H1 (cell line): ENCODE measurements around the gene DNAAF8. TPM values are rescaled to one million over a fixed set of nuclear protein-coding genes. Genes with fewer than 3 reads are reported as not detected.

Experiments used
- BCL11A ChIP-seq, 2 experiments: IDR thresholded peaks; one replicate each; pipeline ENCODE4 v1.6.1; 2011; ENCODE audit warnings: low read depth in 2 of 2, low read length in 2 of 2, mild to moderate bottlenecking in 2 of 2
- EP300 ChIP-seq, 2 experiments: IDR thresholded peaks; 1 replicate in 1 of 2; 2 replicates in 1 of 2; pipeline ENCODE4 v1.6.1; 2011 to 2012; ENCODE audit warnings: low read depth in 2 of 2, low read length in 2 of 2, mild to moderate bottlenecking in 2 of 2, borderline replicate concordance in 1 of 2, inconsistent platforms in 1 of 2, moderate library complexity in 1 of 2
- KDM4A ChIP-seq: IDR thresholded peaks from one replicate; pipeline ENCODE4 v1.7.1; 2012; ENCODE audit warnings: low read depth, mild to moderate bottlenecking, moderate library complexity, low read length, inconsistent platforms; ENCODE audit not compliant: severe bottlenecking
- SP4 ChIP-seq: IDR thresholded peaks from 2 replicates; pipeline ENCODE4 v1.6.1; 2012; ENCODE audit warnings: low read length, inconsistent platforms
- ZNF274 ChIP-seq: IDR thresholded peaks from 2 replicates; pipeline ENCODE4 v1.7.0; 2012; ENCODE audit warnings: low read length, borderline replicate concordance; ENCODE audit errors: extremely low read depth
- polyA plus RNA-seq, 7 experiments: library from polyadenylated mRNA; depleted of rRNA in 3 of 7; stranded (reverse) in 5 of 7; unstranded in 2 of 7; fragments of >200 nt in 5 of 7; fragments of 200-250 nt in 2 of 7; gene quantifications; 1 replicate in 5 of 7; 2 replicates in 1 of 7; 4 replicates in 1 of 7; pipeline versions ENCODE4 v1.2.1 to v1.2.3, GENCODE V29; 2011 to 2013; ENCODE audit warnings: missing spikeins in 2 of 7, mixed read lengths in 2 of 7
- total RNA-seq: library from RNA; stranded (reverse); fragmentation: NEBNext Ultra II Directional; extraction: Animal tissue kit (Norgen Biotek cat#: 25700); gene quantifications from 2 replicates; pipeline ENCODE4 v1.2.1, GENCODE V29; 2021
- TF ChIP-seq, protein P1 (sequence below): IDR thresholded peaks from 2 replicates; pipeline ENCODE4 v1.6.1; 2012; ENCODE audit warnings: inconsistent platforms
- TF ChIP-seq, protein P2 (sequence below): IDR thresholded peaks from 2 replicates; pipeline ENCODE4 v1.6.1; 2012; ENCODE audit warnings: low read length, inconsistent platforms

Gene DNAAF8
- total and polyA plus RNA-seq, 2 of the 8 experiments (the other 6 are each of a cell fraction or from before 2014, with no cell fraction given): 0.39 TPM; not detected in 1

DNA sequence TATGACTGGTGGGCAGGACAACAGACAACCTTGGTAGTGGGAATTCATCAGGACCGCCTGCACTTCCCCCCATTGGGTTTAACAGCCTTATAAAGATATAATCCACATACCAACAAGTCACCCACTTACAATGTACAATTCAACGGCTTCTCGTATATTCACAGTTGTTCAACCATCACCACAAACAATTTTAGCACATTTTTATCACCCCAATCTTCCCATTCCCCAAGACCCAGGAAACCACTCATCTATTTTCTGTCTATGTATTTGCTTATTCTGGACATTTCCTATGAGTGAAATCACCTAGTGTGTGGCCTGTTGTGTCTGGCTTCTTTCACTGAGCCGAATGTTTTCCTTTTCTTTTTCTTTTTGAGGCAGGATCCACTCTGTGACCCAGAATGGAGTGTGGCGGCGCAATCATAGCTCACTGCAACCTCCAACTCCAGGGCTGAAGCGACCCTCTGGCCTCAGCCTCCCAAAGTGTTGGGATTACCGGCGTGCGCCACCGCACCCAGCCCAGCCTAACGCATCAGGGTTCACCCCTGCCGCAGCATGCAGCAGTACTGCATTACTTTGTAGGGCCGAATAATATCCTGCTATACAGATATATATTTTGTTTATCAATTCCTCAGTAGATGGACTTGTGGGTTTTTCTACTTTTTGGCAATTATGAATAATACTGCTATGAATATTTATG, 11.1 kb upstream of the DNAAF8 start (continued):
- TF ChIP-seq KDM4A: no peak
- TF ChIP-seq EP300 (IDR thresholded peaks at IDR 0.05; ENCODE audit: borderline replicate concordance in 1 of 2, low read depth in 2 of 2, low read length in 2 of 2): no peak
- TF ChIP-seq, protein P1, sequence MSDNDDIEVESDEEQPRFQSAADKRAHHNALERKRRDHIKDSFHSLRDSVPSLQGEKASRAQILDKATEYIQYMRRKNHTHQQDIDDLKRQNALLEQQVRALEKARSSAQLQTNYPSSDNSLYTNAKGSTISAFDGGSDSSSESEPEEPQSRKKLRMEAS: no peak
- TF ChIP-seq, protein P2, sequence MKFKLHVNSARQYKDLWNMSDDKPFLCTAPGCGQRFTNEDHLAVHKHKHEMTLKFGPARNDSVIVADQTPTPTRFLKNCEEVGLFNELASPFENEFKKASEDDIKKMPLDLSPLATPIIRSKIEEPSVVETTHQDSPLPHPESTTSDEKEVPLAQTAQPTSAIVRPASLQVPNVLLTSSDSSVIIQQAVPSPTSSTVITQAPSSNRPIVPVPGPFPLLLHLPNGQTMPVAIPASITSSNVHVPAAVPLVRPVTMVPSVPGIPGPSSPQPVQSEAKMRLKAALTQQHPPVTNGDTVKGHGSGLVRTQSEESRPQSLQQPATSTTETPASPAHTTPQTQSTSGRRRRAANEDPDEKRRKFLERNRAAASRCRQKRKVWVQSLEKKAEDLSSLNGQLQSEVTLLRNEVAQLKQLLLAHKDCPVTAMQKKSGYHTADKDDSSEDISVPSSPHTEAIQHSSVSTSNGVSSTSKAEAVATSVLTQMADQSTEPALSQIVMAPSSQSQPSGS: no peak
- no peak for TF ChIP-seq ZNF274
- TF ChIP-seq SP4: no peak
- no peak for TF ChIP-seq BCL11A (IDR thresholded peaks at IDR 0.05; ENCODE audit: low read depth in 2 of 2, low read length in 2 of 2)
